Keratinocyte (primary cell): ENCODE results near the gene LCA5.

Experiments
- CTCF ChIP-seq, 3 experiments: IDR thresholded peaks in 1 of 3; conservative IDR thresholded peaks in 1 of 3; optimal IDR thresholded peaks in 1 of 3; 2 replicates in 2 of 3; 3 replicates in 1 of 3; pipeline versions ENCODE3 to v1.5.1; 2011; ENCODE audit warnings: low read length in 3 of 3, mild to moderate bottlenecking in 3 of 3, moderate library complexity in 2 of 3, control low read depth in 1 of 3, inconsistent platforms in 1 of 3; ENCODE audit not compliant: insufficient read depth in 2 of 3; ENCODE audit errors: extremely low read depth in 1 of 3
- EZH2 ChIP-seq: IDR thresholded peaks from one replicate; pipeline ENCODE4 v1.6.1; 2012; ENCODE audit warnings: inconsistent platforms, mild to moderate bottlenecking, low read length, moderate library complexity

- TF ChIP-seq CTCF (optimal IDR thresholded peaks at IDR 0.05 in 1 of 3, IDR thresholded peaks at IDR 0.05 in 1 of 3, conservative IDR thresholded peaks at IDR 0.05 in 1 of 3; ENCODE audit: extremely low read depth in 1 of 3, insufficient read depth in 2 of 3, low read length in 3 of 3) (no peak), EZH2 (no peak)
Measured at GRCh38 chr6:79522609-79523008, 14.6 kb downstream of the LCA5 start.
